A549 (cell line): ENCODE measurements around the gene GPR55. TPM values are rescaled to one million over a fixed set of nuclear protein-coding genes. Genes with fewer than 3 reads are reported as not detected.

ENCODE experiments used
- ATAC-seq, 2 experiments: fragments of 200-7000 bp in 1 of 2; fragments of >200 bp in 1 of 2; cut with Nextera tagmentation in 1 of 2; cut with Tn5 transposase in 1 of 2; 3 replicates each; pipeline versions ENCODE4 v1.8.0 to v1.9.1; 2018 to 2020; ENCODE audit warnings: mild to moderate bottlenecking in 1 of 2, moderate library complexity in 1 of 2
- CTCF ChIA-PET: fragments of 300-600 bp; sonication (Branson Sonifier 250); formaldehyde crosslinking; extraction: SDS; loops from one replicate; lab custom pipeline; 2021; ENCODE audit warnings: antibody characterized with exemption, inconsistent platforms; lab: Yijun Ruan, JAX
- POLR2A ChIA-PET: fragments of 350-600 bp; formaldehyde crosslinking; extraction: SDS; loops from one replicate; lab custom pipeline; 2021; ENCODE audit warnings: antibody characterized with exemption, inconsistent platforms; lab: Yijun Ruan, JAX
- DNase-seq, 2 experiments: peaks; one replicate each; pipeline versions ENCODE4 v3.0.0 to v3.0.0-alpha.2; 2011 to 2016; ENCODE audit warnings: low read depth in 1 of 2, low spot score in 1 of 2
- FAIRE-seq: peaks from 2 replicates; lab custom pipeline; 2011; peaks lifted over from hg19 to GRCh38; lab: Jason Lieb, UNC
- H3K27ac ChIP-seq, 2 experiments: fragments of >200 bp; sonication (Bioruptor Twin); formaldehyde crosslinking; 3 replicates each; pipeline ENCODE4 v1.5.1; 2016 to 2017
- H3K4me1 ChIP-seq: fragments of >200 bp; sonication (Bioruptor Twin); formaldehyde crosslinking; 3 replicates; pipeline ENCODE4 v1.6.1; 2016
- H3K4me2 ChIP-seq: fragments of >200 bp; sonication (Bioruptor Twin); formaldehyde crosslinking; 3 replicates; pipeline ENCODE4 v1.6.1; 2016
- H3K4me3 ChIP-seq: fragments of >200 bp; sonication (Bioruptor Twin); formaldehyde crosslinking; 3 replicates; pipeline ENCODE4 v1.5.1; 2016
- H3K9me3 ChIP-seq: fragments of >200 bp; sonication (Bioruptor Twin); formaldehyde crosslinking; 3 replicates; pipeline ENCODE4 v1.6.1; 2016
- BCL3 ChIP-seq: fragments of >200 bp; sonication (Bioruptor Twin); formaldehyde crosslinking; IDR thresholded peaks from 3 replicates; pipeline ENCODE4 v1.6.1; 2016
- EHMT2 ChIP-seq: fragments of 200-600 bp; sonication (generic); IDR thresholded peaks from 2 replicates; pipeline ENCODE4 v1.6.1; 2016; ENCODE audit warnings: antibody characterized with exemption, low read depth, mild to moderate bottlenecking, moderate library complexity
- FOSB ChIP-seq: fragments of 250-450 bp; sonication (Bioruptor Pico); IDR thresholded peaks from 2 replicates; pipeline ENCODE4 v1.5.0; 2020; ENCODE audit warnings: mild to moderate bottlenecking, moderate library complexity
- GATA3 ChIP-seq: IDR thresholded peaks from 2 replicates; pipeline ENCODE4 v1.6.1; 2012; ENCODE audit warnings: borderline replicate concordance
- HOXB13 ChIP-seq: fragments of 250-450 bp; sonication (Bioruptor Pico); IDR thresholded peaks from 2 replicates; pipeline ENCODE4 v1.5.0; 2020; ENCODE audit warnings: low read depth, mild to moderate bottlenecking, moderate library complexity
- MAZ ChIP-seq: fragments of 150-350 bp; IDR thresholded peaks from 2 replicates; pipeline ENCODE4 v1.6.1; 2014; ENCODE audit warnings: antibody characterized with exemption, low read depth, low read length, borderline replicate concordance
- NFE2L2 ChIP-seq: fragments of 150-350 bp; conservative IDR thresholded peaks from 2 replicates; pipeline ENCODE4 v1.6.1; 2014; ENCODE audit warnings: low read length
- RARB ChIP-seq: fragments of 250-450 bp; sonication (Bioruptor Pico); IDR thresholded peaks from 2 replicates; pipeline ENCODE4 v1.8.0; 2021; ENCODE audit warnings: mild to moderate bottlenecking, moderate library complexity
- RFX5 ChIP-seq: fragments of 450-650 bp; IDR thresholded peaks from 2 replicates; pipeline ENCODE4 v1.7.1; 2014; ENCODE audit warnings: antibody characterized with exemption, mild to moderate bottlenecking, moderate library complexity
- SREBF2 ChIP-seq: fragments of 450-650 bp; IDR thresholded peaks from 2 replicates; pipeline ENCODE4 v1.6.1; 2014; ENCODE audit warnings: mild to moderate bottlenecking, moderate library complexity
- ZFP36 ChIP-seq: fragments of 450-650 bp; IDR thresholded peaks from 2 replicates; pipeline ENCODE4 v1.6.1; 2014; ENCODE audit warnings: borderline replicate concordance; ENCODE audit not compliant: partially characterized antibody
- WGBS: methylation state at CpG from one replicate; pipeline ENCODE4 v1.1.6; 2017; ENCODE audit errors: missing lambda C conversion rate; 5-methylcytosine and 5-hydroxymethylcytosine counted together
- polyA plus RNA-seq, 4 experiments: library from polyadenylated mRNA; depleted of rRNA in 3 of 4; stranded (reverse); fragments of >200 nt; fragmentation: RNase III in 1 of 4; extraction: RNeasy Plus Mini Kit Qiagen cat#74134 plus additional on column Dnase treatment in 1 of 4; gene quantifications; 2 replicates in 3 of 4; 3 replicates in 1 of 4; pipeline ENCODE4 v1.2.3, GENCODE V29; 2011 to 2017
- TF ChIP-seq, protein P1 (sequence below): fragments of 200-600 bp; sonication (generic); IDR thresholded peaks from 2 replicates; pipeline ENCODE4 v1.6.1; 2016; ENCODE audit warnings: antibody characterized with exemption, mild to moderate bottlenecking, moderate library complexity
- TF ChIP-seq, protein P2 (sequence below): fragments of >200 bp; sonication (Bioruptor Twin); formaldehyde crosslinking; IDR thresholded peaks from 3 replicates; pipeline ENCODE4 v1.5.1; 2016

Gene GPR55
- polyA plus RNA-seq, 2 of the 4 experiments (the other 2 are of a cell fraction), result not detected

DNA sequence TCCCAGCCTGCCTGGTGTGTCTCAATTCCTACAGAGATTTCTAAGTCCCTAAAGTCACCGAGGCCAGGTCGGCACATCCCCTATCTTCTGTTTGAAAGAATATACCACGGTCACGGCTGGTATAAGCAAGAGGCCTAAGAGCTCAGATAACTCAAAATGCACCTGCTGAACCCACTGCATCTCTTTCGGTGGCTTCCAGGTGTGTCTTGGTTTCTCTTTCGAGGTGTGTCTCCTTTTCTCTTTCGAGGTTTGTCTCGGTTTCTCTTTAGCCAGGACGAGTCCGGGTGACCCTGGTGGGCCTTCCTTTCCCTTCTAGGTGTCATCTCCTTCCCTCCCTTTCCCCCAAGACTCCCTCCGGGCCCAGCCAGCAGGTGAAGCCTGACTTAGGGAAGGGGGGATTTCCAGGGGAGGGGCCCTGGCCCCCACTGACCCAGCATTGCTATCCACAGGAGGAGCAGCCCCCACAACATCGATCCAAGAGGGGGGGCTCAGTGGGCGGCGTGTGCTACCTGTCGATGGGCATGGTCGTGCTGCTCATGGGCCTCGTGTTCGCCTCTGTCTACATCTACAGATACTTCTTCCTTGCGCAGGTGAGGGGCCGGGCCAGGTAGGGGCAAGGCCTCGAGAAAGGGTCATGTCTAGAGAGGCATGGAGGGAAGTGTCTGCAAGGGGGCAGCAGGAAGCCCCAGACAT is 51.9 kb downstream of the GPR55 start (continued):
- TF ChIP-seq, protein P1, sequence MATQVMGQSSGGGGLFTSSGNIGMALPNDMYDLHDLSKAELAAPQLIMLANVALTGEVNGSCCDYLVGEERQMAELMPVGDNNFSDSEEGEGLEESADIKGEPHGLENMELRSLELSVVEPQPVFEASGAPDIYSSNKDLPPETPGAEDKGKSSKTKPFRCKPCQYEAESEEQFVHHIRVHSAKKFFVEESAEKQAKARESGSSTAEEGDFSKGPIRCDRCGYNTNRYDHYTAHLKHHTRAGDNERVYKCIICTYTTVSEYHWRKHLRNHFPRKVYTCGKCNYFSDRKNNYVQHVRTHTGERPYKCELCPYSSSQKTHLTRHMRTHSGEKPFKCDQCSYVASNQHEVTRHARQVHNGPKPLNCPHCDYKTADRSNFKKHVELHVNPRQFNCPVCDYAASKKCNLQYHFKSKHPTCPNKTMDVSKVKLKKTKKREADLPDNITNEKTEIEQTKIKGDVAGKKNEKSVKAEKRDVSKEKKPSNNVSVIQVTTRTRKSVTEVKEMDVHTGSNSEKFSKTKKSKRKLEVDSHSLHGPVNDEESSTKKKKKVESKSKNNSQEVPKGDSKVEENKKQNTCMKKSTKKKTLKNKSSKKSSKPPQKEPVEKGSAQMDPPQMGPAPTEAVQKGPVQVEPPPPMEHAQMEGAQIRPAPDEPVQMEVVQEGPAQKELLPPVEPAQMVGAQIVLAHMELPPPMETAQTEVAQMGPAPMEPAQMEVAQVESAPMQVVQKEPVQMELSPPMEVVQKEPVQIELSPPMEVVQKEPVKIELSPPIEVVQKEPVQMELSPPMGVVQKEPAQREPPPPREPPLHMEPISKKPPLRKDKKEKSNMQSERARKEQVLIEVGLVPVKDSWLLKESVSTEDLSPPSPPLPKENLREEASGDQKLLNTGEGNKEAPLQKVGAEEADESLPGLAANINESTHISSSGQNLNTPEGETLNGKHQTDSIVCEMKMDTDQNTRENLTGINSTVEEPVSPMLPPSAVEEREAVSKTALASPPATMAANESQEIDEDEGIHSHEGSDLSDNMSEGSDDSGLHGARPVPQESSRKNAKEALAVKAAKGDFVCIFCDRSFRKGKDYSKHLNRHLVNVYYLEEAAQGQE, result no peak
- TF ChIP-seq FOSB (CRISPR knock-in tag) (no peak), SREBF2 (no peak), MAZ (no peak)
- TF ChIP-seq, protein P2, sequence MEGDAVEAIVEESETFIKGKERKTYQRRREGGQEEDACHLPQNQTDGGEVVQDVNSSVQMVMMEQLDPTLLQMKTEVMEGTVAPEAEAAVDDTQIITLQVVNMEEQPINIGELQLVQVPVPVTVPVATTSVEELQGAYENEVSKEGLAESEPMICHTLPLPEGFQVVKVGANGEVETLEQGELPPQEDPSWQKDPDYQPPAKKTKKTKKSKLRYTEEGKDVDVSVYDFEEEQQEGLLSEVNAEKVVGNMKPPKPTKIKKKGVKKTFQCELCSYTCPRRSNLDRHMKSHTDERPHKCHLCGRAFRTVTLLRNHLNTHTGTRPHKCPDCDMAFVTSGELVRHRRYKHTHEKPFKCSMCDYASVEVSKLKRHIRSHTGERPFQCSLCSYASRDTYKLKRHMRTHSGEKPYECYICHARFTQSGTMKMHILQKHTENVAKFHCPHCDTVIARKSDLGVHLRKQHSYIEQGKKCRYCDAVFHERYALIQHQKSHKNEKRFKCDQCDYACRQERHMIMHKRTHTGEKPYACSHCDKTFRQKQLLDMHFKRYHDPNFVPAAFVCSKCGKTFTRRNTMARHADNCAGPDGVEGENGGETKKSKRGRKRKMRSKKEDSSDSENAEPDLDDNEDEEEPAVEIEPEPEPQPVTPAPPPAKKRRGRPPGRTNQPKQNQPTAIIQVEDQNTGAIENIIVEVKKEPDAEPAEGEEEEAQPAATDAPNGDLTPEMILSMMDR, result no peak

DNA sequence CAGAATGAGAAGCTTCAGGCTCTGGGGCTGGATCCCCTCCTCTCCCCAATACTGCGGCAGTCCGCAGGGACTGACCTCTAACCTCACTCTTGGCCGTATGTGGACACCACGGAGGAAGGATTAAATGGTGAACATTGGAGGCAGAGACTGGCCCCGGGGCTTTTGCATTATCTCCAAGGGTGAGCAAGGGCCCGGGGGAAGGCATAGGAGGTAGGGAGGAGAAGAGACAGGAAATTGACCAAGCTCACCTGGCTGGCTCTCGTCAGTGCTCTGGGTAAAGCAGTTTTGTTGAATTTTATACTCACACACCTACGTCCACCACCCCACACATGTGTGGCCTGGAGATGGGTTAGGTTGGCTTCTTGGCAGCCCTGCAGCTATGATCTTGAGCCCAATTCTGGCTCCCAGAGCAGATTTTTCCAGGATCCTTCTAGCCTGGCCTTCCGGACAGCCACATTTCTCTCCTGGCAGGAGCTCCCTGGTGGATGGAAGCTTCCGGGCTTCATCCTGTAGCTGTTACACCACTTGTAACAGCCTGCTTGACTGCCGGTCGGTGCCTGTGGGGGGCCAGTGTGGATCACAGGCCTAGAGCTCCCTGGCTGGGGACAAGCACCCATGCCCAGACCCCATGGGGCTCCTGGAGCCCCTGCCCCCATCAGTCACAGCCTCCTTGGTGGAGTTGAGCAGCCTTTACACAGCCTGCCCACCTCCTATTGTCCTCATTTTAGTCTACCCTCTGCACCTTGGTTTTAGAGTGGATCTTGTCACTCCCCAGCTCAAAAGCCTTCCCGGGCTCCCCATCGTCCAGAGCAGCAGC is 52.7 kb downstream of the GPR55 start:
- CTCF ChIA-PET, result interaction anchor here (1.4 to 1.6 kb wide), 3 partner anchors 10 to 115 kb away, joined by 5 to 7 read pairs (median 6); no protein-coding TSS in a partner anchor
- ATAC-seq (no peak), FAIRE-seq (no peak), DNase-seq (no peak)
- peaks cover under 1% of the 10 kb centered on the region; the same call in 2 of the 3 replicates for H3K4me1 ChIP-seq
- H3K9me3 ChIP-seq, result no peaks in the 10 kb centered on the region
- TF ChIP-seq RARB (CRISPR knock-in tag) (no peak), ZFP36 (no peak), HOXB13 (CRISPR knock-in tag) (no peak), NFE2L2 (no peak), BCL3 (no peak), RFX5 (no peak), EHMT2 (no peak), GATA3 (no peak)
- H3K4me2 ChIP-seq, result no peak overlapping the region
- WGBS, result 83% methylated on average over 14 of the region's 14 CpGs
- no peak overlapping the region for H3K27ac ChIP-seq
- no peak overlapping the region for H3K4me3 ChIP-seq
- POLR2A ChIA-PET, result no interaction called here
